SK-N-MC (cell line): ENCODE measurements around the gene ETFA.

Source experiments
- DNase-seq: peaks from one replicate; pipeline ENCODE4 v3.0.0-alpha.2; 2011; ENCODE audit warnings: low read depth, low spot score
- H3K27ac ChIP-seq: fragments of 200-600 bp; sonication (generic); 2 replicates; pipeline ENCODE4 v1.5.1; 2016; ENCODE audit warnings: mixed run types
- H3K36me3 ChIP-seq: fragments of 200-600 bp; sonication (generic); 2 replicates; pipeline ENCODE4 v1.6.1; 2017; ENCODE audit warnings: antibody characterized with exemption, low read length, mixed read lengths; ENCODE audit not compliant: insufficient read depth
- H3K4me3 ChIP-seq: fragments of 200-600 bp; sonication (generic); 2 replicates; pipeline ENCODE4 v1.5.1; 2016
- H3K9ac ChIP-seq: fragments of 200-600 bp; sonication (generic); 2 replicates; pipeline ENCODE4 v1.8.0; 2017; ENCODE audit warnings: mixed run types, mixed read lengths; ENCODE audit not compliant: insufficient read length
- H3K9me3 ChIP-seq: fragments of 200-600 bp; sonication (generic); 2 replicates; pipeline ENCODE4 v1.6.1; 2017; ENCODE audit warnings: low read depth, mild to moderate bottlenecking, antibody characterized with exemption, low read length, moderate library complexity, mixed read lengths
- EZH2 ChIP-seq: fragments of 200-600 bp; sonication (generic); IDR thresholded peaks from one replicate; pipeline ENCODE4 v1.6.1; 2017; ENCODE audit warnings: antibody characterized with exemption
- FOXP2 ChIP-seq: optimal IDR thresholded peaks from 2 replicates; pipeline ENCODE3; 2011; ENCODE audit warnings: mild to moderate bottlenecking, moderate library complexity; ENCODE audit not compliant: insufficient read depth; ENCODE audit errors: extremely low read length, control extremely low read depth
- POLR2AphosphoS5 ChIP-seq: IDR thresholded peaks from 2 replicates; pipeline ENCODE4 v1.6.1; 2012; ENCODE audit warnings: mild to moderate bottlenecking, low read depth, low read length, borderline replicate concordance

The ETFA gene

GRCh38 chr15:76174654-76175053, 136.6 kb downstream of the ETFA start:
- Histone ChIP-seq H3K9ac (no peak overlapping the region), H3K36me3 (no peaks in the 10 kb centered on the region), H3K4me3 (no peak overlapping the region), H3K9me3 (no peaks in the 10 kb centered on the region), H3K27ac (no peak overlapping the region)
- TF ChIP-seq FOXP2 (no peak), POLR2AphosphoS5 (no peak), EZH2 (no peak)
- DNase-seq, result no peak

- H3K9me3 ChIP-seq, result no peaks in the 10 kb centered on the region
- TF ChIP-seq POLR2AphosphoS5, result no peak
- no peak overlapping the region for H3K27ac ChIP-seq
- no peak overlapping the region for H3K4me3 ChIP-seq
- no peak overlapping the region for H3K9ac ChIP-seq
- no peaks in the 10 kb centered on the region for H3K36me3 ChIP-seq
- no peak for DNase-seq
Observed at GRCh38 chr15:76173317-76173834, 137.9 kb downstream of the ETFA start.

- no peak overlapping the region for H3K9ac ChIP-seq
- H3K9me3 ChIP-seq, result no peaks in the 10 kb centered on the region
- DNase-seq, result no peak
- TF ChIP-seq POLR2AphosphoS5 (no peak), FOXP2 (no peak), EZH2 (no peak)
- H3K36me3 ChIP-seq, result no peaks in the 10 kb centered on the region
- no peak overlapping the region for H3K27ac ChIP-seq
- H3K4me3 ChIP-seq, result no peak overlapping the region
Observed at GRCh38 chr15:76172782-76173181, 138.5 kb downstream of the ETFA start.

- no peaks in the 10 kb centered on the region for H3K9me3 ChIP-seq
- no peaks in the 10 kb centered on the region for H3K36me3 ChIP-seq
- no peak for DNase-seq
- no peak overlapping the region for H3K27ac ChIP-seq
- no peak for TF ChIP-seq EZH2
- TF ChIP-seq FOXP2, result no peak
- TF ChIP-seq POLR2AphosphoS5, result no peak
- no peak overlapping the region for H3K9ac ChIP-seq
- H3K4me3 ChIP-seq, result no peak overlapping the region
Observed at GRCh38 chr15:76169911-76170800, 141.1 kb downstream of the ETFA start.

- H3K9me3 ChIP-seq, result no peaks in the 10 kb centered on the region
Observed at GRCh38 chr15:76169018-76169417, 142.3 kb downstream of the ETFA start.

GRCh38 chr15:76168237-76168984, 142.9 kb downstream of the ETFA start:
- DNase-seq, result no peak
- H3K27ac ChIP-seq, result no peak overlapping the region
- H3K9me3 ChIP-seq, result no peaks in the 10 kb centered on the region
- TF ChIP-seq EZH2 (no peak), FOXP2 (no peak), POLR2AphosphoS5 (no peak)
- no peak overlapping the region for H3K4me3 ChIP-seq
- no peaks in the 10 kb centered on the region for H3K36me3 ChIP-seq
- H3K9ac ChIP-seq, result no peak overlapping the region

More at GRCh38 chr15:76169018-76169417, 142.3 kb downstream of the ETFA start:
- H3K27ac ChIP-seq, result no peak overlapping the region
- H3K36me3 ChIP-seq, result no peaks in the 10 kb centered on the region
- no peak overlapping the region for H3K9ac ChIP-seq
- TF ChIP-seq POLR2AphosphoS5, result no peak
- TF ChIP-seq FOXP2, result no peak
- TF ChIP-seq EZH2, result no peak
- H3K4me3 ChIP-seq, result no peak overlapping the region
- no peak for DNase-seq

- no peak overlapping the region for H3K27ac ChIP-seq
- H3K4me3 ChIP-seq, result no peak overlapping the region
Observed at GRCh38 chr15:76165951-76166350, 145.3 kb downstream of the ETFA start.

More at GRCh38 chr15:76165951-76166350, 145.3 kb downstream of the ETFA start:
- Histone ChIP-seq H3K36me3 (no peaks in the 10 kb centered on the region), H3K9ac (no peak overlapping the region), H3K9me3 (no peaks in the 10 kb centered on the region)
- DNase-seq, result no peak
- TF ChIP-seq FOXP2 (no peak), EZH2 (no peak), POLR2AphosphoS5 (no peak)
